K562 (cell line): ENCODE measurements around the gene FRMD4A. TPM values are rescaled to one million over a fixed set of nuclear protein-coding genes. Genes with fewer than 3 reads are reported as not detected.

Experiments used
- ATAC-seq: fragments of 200-7000 bp; cut with Tn5 transposase; 3 replicates; pipeline ENCODE4 v1.9.1; 2020; ENCODE audit warnings: moderate library complexity
- BruUV-seq: library from RNA; stranded (reverse); fragments of 400-500 nt; replicated peaks from 2 replicates; lab custom pipeline; 2021; lab: Mats Ljungman, UMichigan
- CTCF ChIA-PET: fragments of 300-600 bp; formaldehyde crosslinking; extraction: SDS; loops from one replicate; lab custom pipeline; 2021; ENCODE audit warnings: low intra/inter-chr PET ratio; lab: Yijun Ruan, JAX
- POLR2A ChIA-PET: fragments of 300-600, 350-650 bp; sonication (Branson Sonifier 250); formaldehyde crosslinking; extraction: SDS; loops from one replicate; lab custom pipeline; 2021; ENCODE audit warnings: antibody characterized with exemption, inconsistent platforms; lab: Yijun Ruan, JAX
- DNase-seq, 4 experiments: peaks; one replicate each; pipeline versions ENCODE4 v3.0.0 to v3.0.0-alpha.2; 2011 to 2018; ENCODE audit warnings: low spot score in 3 of 4, mixed read lengths in 3 of 4; ENCODE audit errors: extremely low read depth in 1 of 4
- FAIRE-seq: peaks from 2 replicates; lab custom pipeline; 2011; peaks lifted over from hg19 to GRCh38; lab: Jason Lieb, UNC
- H2AFZ ChIP-seq: 2 replicates; pipeline ENCODE4 v1.6.0; 2011; ENCODE audit warnings: low read depth, low read length, control low read depth, inconsistent platforms
- H3K27ac ChIP-seq: fragments of 200-600 bp; 3 replicates; pipeline ENCODE4 v1.8.0; 2011; ENCODE audit warnings: low read depth, mild to moderate bottlenecking, control low read depth, inconsistent platforms, low read length, moderate library complexity, mixed read lengths; ENCODE audit errors: extremely low read depth
- H3K27me3 ChIP-seq, 2 experiments: fragments of 300-600 bp in 1 of 2; 2 replicates in 1 of 2; 3 replicates in 1 of 2; pipeline versions ENCODE4 v1.6.0 to v1.8.0; 2011; ENCODE audit warnings: inconsistent platforms in 2 of 2, low read length in 2 of 2, mild to moderate bottlenecking in 1 of 2, mixed read lengths in 1 of 2, moderate library complexity in 1 of 2; ENCODE audit not compliant: control insufficient read depth in 2 of 2, insufficient read depth in 2 of 2
- H3K36me3 ChIP-seq: fragments of 300-600 bp; 3 replicates; pipeline ENCODE4 v1.8.0; 2011; ENCODE audit warnings: mild to moderate bottlenecking, low read length, inconsistent platforms; ENCODE audit not compliant: control insufficient read depth, insufficient read depth
- H3K4me1 ChIP-seq, 2 experiments: fragments of 200-600 bp in 1 of 2; replicated peaks in 1 of 2; 2 replicates in 1 of 2; 3 replicates in 1 of 2; pipeline versions ENCODE4 v1.5.1 to v1.8.0; 2011; ENCODE audit warnings: inconsistent platforms in 2 of 2, low read length in 2 of 2, mild to moderate bottlenecking in 1 of 2, mixed read lengths in 1 of 2, moderate library complexity in 1 of 2; ENCODE audit not compliant: control insufficient read depth in 2 of 2, insufficient read depth in 2 of 2
- H3K4me2 ChIP-seq: 2 replicates; pipeline ENCODE4 v1.6.1; 2011; ENCODE audit warnings: low read length, control low read depth, inconsistent platforms, mixed read lengths; ENCODE audit not compliant: insufficient read depth
- H3K4me3 ChIP-seq: fragments of 200-600 bp; sonication (generic), shearing (Covaris generic); 2 replicates; pipeline ENCODE4 v1.5.1; 2016; ENCODE audit warnings: control low read depth, inconsistent platforms
- H3K79me2 ChIP-seq: fragments of 200-600 bp; 3 replicates; pipeline ENCODE4 v1.8.0; 2011; ENCODE audit warnings: low read length, inconsistent platforms; ENCODE audit not compliant: control insufficient read depth, insufficient read depth
- H3K9ac ChIP-seq, 2 experiments: 2 replicates each; pipeline versions ENCODE4 v1.6.0 to v1.6.1; 2011; ENCODE audit warnings: low read depth in 2 of 2, low read length in 2 of 2, control low read depth in 1 of 2, inconsistent platforms in 1 of 2, mild to moderate bottlenecking in 1 of 2, mixed read lengths in 1 of 2; ENCODE audit not compliant: insufficient read depth in 1 of 2
- H3K9me1 ChIP-seq: one replicate; pipeline ENCODE4 v1.6.0; 2011; ENCODE audit warnings: inconsistent platforms, mild to moderate bottlenecking, low read length, moderate library complexity; ENCODE audit not compliant: control insufficient read depth, insufficient read depth
- H3K9me3 ChIP-seq: replicated peaks from 2 replicates; pipeline ENCODE4 v1.5.1; 2011; ENCODE audit warnings: low read depth, low read length, inconsistent platforms; ENCODE audit not compliant: control insufficient read depth, insufficient read depth
- H4K20me1 ChIP-seq: replicated peaks from 2 replicates; pipeline ENCODE4 v1.6.1; 2011; ENCODE audit warnings: low read length, inconsistent platforms, mixed read lengths; ENCODE audit not compliant: control insufficient read depth, insufficient read depth
- HEY1 ChIP-seq: fragments of 250-450 bp; sonication (Bioruptor Pico); IDR thresholded peaks from 2 replicates; pipeline ENCODE4 v1.5.0; 2020; ENCODE audit warnings: mild to moderate bottlenecking, moderate library complexity, borderline replicate concordance
- WGBS: fragments of 100-300 bp; shearing (Covaris generic); methylation state at CpG from one replicate; pipeline ENCODE4 v1.1.6; 2016; ENCODE audit warnings: low coverage, mixed read lengths; ENCODE audit not compliant: insufficient coverage; ENCODE audit errors: missing lambda C conversion rate; 5-methylcytosine and 5-hydroxymethylcytosine counted together
- in situ Hi-C: fragments of 300-500 bp; cut with MboI; formaldehyde crosslinking; loops from 4 replicates; pipeline ENCODE4 v1.15.0; 2018; ENCODE audit warnings: inconsistent platforms, mixed read lengths
- intact Hi-C: fragments of 100-400 bp; cut with micrococcal nuclease; formaldehyde crosslinking; loops from 2 replicates; pipeline ENCODE4 v1.14.2; 2022
- polyA plus RNA-seq, 8 experiments: library from polyadenylated mRNA; depleted of rRNA in 4 of 8; stranded (reverse) in 5 of 8; unstranded in 3 of 8; fragments of >200 nt; fragmentation: Nextera tagmentation in 2 of 8; fragmentation: Illumina TruSeq in 1 of 8; extraction: Ambion mirVana in 2 of 8; extraction: Trizol in 1 of 8; gene quantifications; 2 replicates each; pipeline versions ENCODE4 v1.2.1 to v1.2.3, GENCODE V29; 2011 to 2014; ENCODE audit warnings: inconsistent platforms in 1 of 8, missing spikeins in 1 of 8
- total RNA-seq, 7 experiments: library from RNA; depleted of rRNA in 6 of 7; stranded (reverse); fragments of >200 nt in 6 of 7; fragmentation: Illumina TruSeq in 2 of 7; extraction: Trizol in 2 of 7; gene quantifications; 2 replicates each; pipeline versions ENCODE4 v1.2.1 to v1.2.3, GENCODE V29; 2011 to 2021; ENCODE audit warnings: low replicate concordance in 1 of 7
- TF ChIP-seq, protein P1 (sequence below): fragments of 450-650 bp; IDR thresholded peaks from 2 replicates; pipeline ENCODE4 v1.6.1; 2016; ENCODE audit warnings: antibody characterized with exemption
- TF ChIP-seq, protein P2 (sequence below): sonication (generic); formaldehyde crosslinking; IDR thresholded peaks from 2 replicates; pipeline ENCODE4 v1.8.1; 2023; ENCODE audit warnings: mild to moderate bottlenecking, missing genetic modification reagents

FRMD4A gene
- total and polyA plus RNA-seq, 9 of the 15 experiments (the other 6 are each of a cell fraction or from before 2014, with no cell fraction given) = 0.80 to 5.2 (median 3.0) TPM

DNA sequence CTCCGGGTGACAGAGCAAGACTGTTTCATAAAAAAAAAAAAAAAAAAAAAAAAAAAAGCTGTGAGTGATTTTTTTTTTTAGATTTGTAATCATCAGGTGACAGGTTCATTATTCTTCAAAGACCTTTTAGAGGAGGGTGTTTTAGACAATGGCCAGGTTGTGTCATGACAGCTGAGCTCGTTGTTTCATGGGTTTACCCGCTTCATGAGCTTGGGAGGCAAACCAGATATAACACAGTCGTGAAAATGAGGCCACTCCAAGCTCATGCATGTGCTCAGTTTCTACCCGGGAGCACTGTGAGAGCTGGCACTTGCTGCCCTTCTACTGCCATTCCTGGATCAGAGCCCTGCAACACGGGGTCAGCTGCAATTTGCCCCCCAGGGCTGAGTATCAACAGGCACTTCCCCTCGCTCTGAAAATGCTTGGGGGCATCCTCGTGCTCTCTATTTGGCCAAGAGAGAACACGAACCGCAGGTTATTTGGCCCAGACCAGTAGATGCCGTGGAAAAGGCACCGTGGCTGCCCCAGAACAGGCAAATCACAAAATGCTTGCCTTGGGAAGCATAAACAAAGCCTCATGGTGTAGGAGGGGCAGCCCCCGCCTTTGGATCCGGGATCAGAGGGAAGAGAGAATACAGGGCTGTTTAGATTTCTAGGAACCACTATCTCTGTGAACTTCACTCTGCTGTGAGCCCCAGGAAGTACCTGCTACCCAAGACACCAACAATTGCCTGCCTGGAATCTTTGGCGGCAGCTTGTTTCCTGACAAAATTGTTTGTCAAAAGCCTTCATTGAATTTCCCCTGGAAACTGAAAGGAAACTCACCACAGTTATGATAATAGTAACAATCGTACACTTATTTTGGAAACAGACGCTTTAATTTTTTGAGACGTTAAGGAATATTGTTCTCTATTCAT lies 371.0 kb downstream of the FRMD4A start:
- Histone ChIP-seq H3K27me3 (peaks cover 15 to 24% of the 10 kb centered on the region in 2 experiments; a peak in 4 of 5 replicates), H3K79me2 (no peaks in the 10 kb centered on the region), H3K4me2 (no peak overlapping the region), H2AFZ (no peak overlapping the region)
- intact Hi-C loops = no loop called here
- TF ChIP-seq, protein P1, sequence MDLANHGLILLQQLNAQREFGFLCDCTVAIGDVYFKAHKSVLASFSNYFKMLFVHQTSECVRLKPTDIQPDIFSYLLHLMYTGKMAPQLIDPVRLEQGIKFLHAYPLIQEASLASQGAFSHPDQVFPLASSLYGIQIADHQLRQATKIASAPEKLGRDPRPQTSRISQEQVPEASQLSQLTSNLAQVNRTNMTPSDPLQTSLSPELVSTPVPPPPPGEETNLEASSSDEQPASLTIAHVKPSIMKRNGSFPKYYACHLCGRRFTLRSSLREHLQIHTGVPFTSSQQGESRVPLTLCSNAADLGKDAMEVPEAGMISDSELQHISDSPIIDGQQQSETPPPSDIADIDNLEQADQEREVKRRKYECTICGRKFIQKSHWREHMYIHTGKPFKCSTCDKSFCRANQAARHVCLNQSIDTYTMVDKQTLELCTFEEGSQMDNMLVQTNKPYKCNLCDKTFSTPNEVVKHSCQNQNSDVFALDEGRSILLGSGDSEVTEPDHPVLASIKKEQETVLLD = no peak
- TF ChIP-seq HEY1 (CRISPR knock-in tag) = no peak
- TF ChIP-seq, protein P2, sequence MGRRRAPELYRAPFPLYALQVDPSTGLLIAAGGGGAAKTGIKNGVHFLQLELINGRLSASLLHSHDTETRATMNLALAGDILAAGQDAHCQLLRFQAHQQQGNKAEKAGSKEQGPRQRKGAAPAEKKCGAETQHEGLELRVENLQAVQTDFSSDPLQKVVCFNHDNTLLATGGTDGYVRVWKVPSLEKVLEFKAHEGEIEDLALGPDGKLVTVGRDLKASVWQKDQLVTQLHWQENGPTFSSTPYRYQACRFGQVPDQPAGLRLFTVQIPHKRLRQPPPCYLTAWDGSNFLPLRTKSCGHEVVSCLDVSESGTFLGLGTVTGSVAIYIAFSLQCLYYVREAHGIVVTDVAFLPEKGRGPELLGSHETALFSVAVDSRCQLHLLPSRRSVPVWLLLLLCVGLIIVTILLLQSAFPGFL (CRISPR knock-in tag) = no peak
- TF ChIP-seq, all 486 proteins: peak for 0
- no peaks in the 10 kb centered on the region for H3K36me3 ChIP-seq
- no peaks in the 10 kb centered on the region for H3K9me1 ChIP-seq
- H3K9me3 ChIP-seq = no peaks in the 10 kb centered on the region
- no TSS peak for BruUV-seq
- no peaks in the 10 kb centered on the region for H4K20me1 ChIP-seq
- ATAC-seq (no peak), DNase-seq (no peak), FAIRE-seq (no peak)
- H3K27ac ChIP-seq = no peak overlapping the region
- WGBS = 0% methylated on average over 18 of the region's 18 CpGs
- no peak overlapping the region for H3K4me3 ChIP-seq
- no peaks in the 10 kb centered on the region for H3K4me1 ChIP-seq
- H3K9ac ChIP-seq = no peak overlapping the region
- POLR2A ChIA-PET = interaction anchor here (0.7 kb wide), 1 partner anchor 266 kb away, joined by 3 read pairs; no protein-coding TSS in a partner anchor
- in situ Hi-C loops = no loop called here
- CTCF ChIA-PET = no interaction called here
